Stimulated activated naive CD8-positive, alpha-beta T cell treated with anti-CD3 and anti-CD28 coated beads, Interleukin-15, amount 100 ng/mL, for 72 hours (primary cell): ENCODE measurements around the gene TOX2.

Experiments
- ATAC-seq: fragments of 150-1000 bp; cut with Tn5 transposase; 2 replicates; pipeline ENCODE4 v1.10.0; 2021; ENCODE audit warnings: mild to moderate bottlenecking, moderate library complexity
- DNase-seq, 2 donors: peaks; one replicate each; pipeline ENCODE4 v3.0.0; 2021 to 2022
- H3K27ac Mint-ChIP-seq, 2 donors: one replicate each; pipeline ENCODE4 v1.8.0; 2022; ENCODE audit warnings: mild to moderate bottlenecking in 2 of 2, mixed read lengths in 2 of 2, moderate library complexity in 2 of 2
- H3K27me3 Mint-ChIP-seq: one replicate; pipeline ENCODE4 v1.8.0; 2022; ENCODE audit warnings: mixed read lengths
- H3K4me1 Mint-ChIP-seq: one replicate; pipeline ENCODE4 v1.8.0; 2022; ENCODE audit warnings: mild to moderate bottlenecking, mixed read lengths
- H3K4me3 Mint-ChIP-seq, 2 donors: one replicate each; pipeline ENCODE4 v1.8.0; 2022; ENCODE audit warnings: mild to moderate bottlenecking in 2 of 2, mixed read lengths in 2 of 2, moderate library complexity in 1 of 2
- H3K9me3 Mint-ChIP-seq, 2 donors: one replicate each; pipeline ENCODE4 v1.8.0; 2022; ENCODE audit warnings: mixed read lengths in 2 of 2

Gene TOX2

GRCh38 chr20:44073011-44073674 lies 158.5 kb downstream of the TOX2 start:
- H3K27me3 Mint-ChIP-seq: no peaks in the 10 kb centered on the region
- H3K4me1 Mint-ChIP-seq: peaks cover 77% of the 10 kb centered on the region
- no peak for DNase-seq
- peak overlapping the region in 1 of 2 donors; percentile 58 for H3K27ac Mint-ChIP-seq
- ATAC-seq: no peak
- peak overlapping the region in 1 of 2 donors; percentile 25 for H3K4me3 Mint-ChIP-seq
- H3K9me3 Mint-ChIP-seq: peaks cover 0 to 6% of the 10 kb centered on the region in 2 donors

GRCh38 chr20:44073675-44074071 lies 159.0 kb downstream of the TOX2 start:
- no peak for ATAC-seq

GRCh38 chr20:44074252-44075151 lies 159.8 kb downstream of the TOX2 start:
- peak overlapping the region in 1 of 2 donors; percentile 87 for H3K27ac Mint-ChIP-seq
- no peaks in the 10 kb centered on the region for H3K27me3 Mint-ChIP-seq
- DNase-seq (no peak), ATAC-seq (no peak)
- H3K4me3 Mint-ChIP-seq: peak overlapping the region in 1 of 2 donors; percentile 26
- peaks cover 0 to 6% of the 10 kb centered on the region in 2 donors for H3K9me3 Mint-ChIP-seq
- H3K4me1 Mint-ChIP-seq: peaks cover 77% of the 10 kb centered on the region

More at GRCh38 chr20:44073675-44074071, 159.0 kb downstream of the TOX2 start:
- no peak overlapping the region for H3K4me3 Mint-ChIP-seq
- peaks cover 77% of the 10 kb centered on the region for H3K4me1 Mint-ChIP-seq
- DNase-seq: no peak
- peak overlapping the region in 1 of 2 donors; percentile 58 for H3K27ac Mint-ChIP-seq
- peaks cover 0 to 6% of the 10 kb centered on the region in 2 donors for H3K9me3 Mint-ChIP-seq
- no peaks in the 10 kb centered on the region for H3K27me3 Mint-ChIP-seq

- Mint-ChIP-seq H3K27ac (peak overlapping the region; percentile 0 to 74), H3K4me1 (peaks cover 77% of the 10 kb centered on the region), H3K4me3 (no peak overlapping the region), H3K27me3 (no peaks in the 10 kb centered on the region), H3K9me3 (peaks cover 0 to 6% of the 10 kb centered on the region in 2 donors)
- DNase-seq (no peak), ATAC-seq (no peak)
These were observed 160.7 kb downstream of the TOX2 start for GRCh38 chr20:44075191-44075949.

GRCh38 chr20:44075950-44076232 lies 161.2 kb downstream of the TOX2 start:
- DNase-seq (no peak), ATAC-seq (no peak)
- Mint-ChIP-seq H3K4me3 (no peak overlapping the region), H3K27me3 (no peaks in the 10 kb centered on the region), H3K4me1 (peaks cover 77% of the 10 kb centered on the region), H3K9me3 (peaks cover 0 to 6% of the 10 kb centered on the region in 2 donors), H3K27ac (no peak overlapping the region)

GRCh38 chr20:44079291-44079690 lies 164.6 kb downstream of the TOX2 start:
- H3K27me3 Mint-ChIP-seq: no peaks in the 10 kb centered on the region
- peak overlapping the region in 1 of 2 donors; percentile 80 for H3K27ac Mint-ChIP-seq
- DNase-seq (no peak), ATAC-seq (no peak)
- H3K9me3 Mint-ChIP-seq: no peaks in the 10 kb centered on the region
- H3K4me1 Mint-ChIP-seq: peaks cover 44% of the 10 kb centered on the region
- no peak overlapping the region for H3K4me3 Mint-ChIP-seq

- Mint-ChIP-seq H3K4me1 (peaks cover 37% of the 10 kb centered on the region), H3K27ac (no peak overlapping the region), H3K27me3 (no peaks in the 10 kb centered on the region), H3K4me3 (no peak overlapping the region), H3K9me3 (no peaks in the 10 kb centered on the region)
- no peak for ATAC-seq
- no peak for DNase-seq
These were observed 165.4 kb downstream of the TOX2 start for GRCh38 chr20:44080064-44080463.

- no peaks in the 10 kb centered on the region for H3K27me3 Mint-ChIP-seq
- H3K4me1 Mint-ChIP-seq: peaks cover 31% of the 10 kb centered on the region
- peak; percentile 73 to 81 for DNase-seq
- no peak overlapping the region for H3K4me3 Mint-ChIP-seq
- peak; percentile 96 for ATAC-seq
- peak overlapping the region in 1 of 2 donors; percentile 16 for H3K27ac Mint-ChIP-seq
- H3K9me3 Mint-ChIP-seq: no peaks in the 10 kb centered on the region
These were observed 166.1 kb downstream of the TOX2 start for GRCh38 chr20:44080646-44081267.

GRCh38 chr20:44081476-44081875 lies 166.8 kb downstream of the TOX2 start:
- H3K9me3 Mint-ChIP-seq: no peaks in the 10 kb centered on the region
- peaks cover 31% of the 10 kb centered on the region for H3K4me1 Mint-ChIP-seq
- no peak overlapping the region for H3K4me3 Mint-ChIP-seq
- peak overlapping the region; percentile 40 to 57 for H3K27ac Mint-ChIP-seq
- ATAC-seq (no peak), DNase-seq (no peak)
- no peaks in the 10 kb centered on the region for H3K27me3 Mint-ChIP-seq

GRCh38 chr20:44081888-44082287 lies 167.2 kb downstream of the TOX2 start:
- H3K4me3 Mint-ChIP-seq: no peak overlapping the region
- H3K9me3 Mint-ChIP-seq: no peaks in the 10 kb centered on the region
- H3K4me1 Mint-ChIP-seq: peaks cover 31% of the 10 kb centered on the region
- H3K27me3 Mint-ChIP-seq: no peaks in the 10 kb centered on the region
- no peak for ATAC-seq
- no peak overlapping the region for H3K27ac Mint-ChIP-seq
- DNase-seq: no peak

- Mint-ChIP-seq H3K4me3 (no peak overlapping the region), H3K27me3 (no peaks in the 10 kb centered on the region)
- DNase-seq: no peak
These were observed 168.7 kb downstream of the TOX2 start for GRCh38 chr20:44083220-44083933.

GRCh38 chr20:44084439-44084838 lies 169.8 kb downstream of the TOX2 start:
- no peaks in the 10 kb centered on the region for H3K9me3 Mint-ChIP-seq
- no peak overlapping the region for H3K4me3 Mint-ChIP-seq
- no peak overlapping the region for H3K27ac Mint-ChIP-seq
- H3K27me3 Mint-ChIP-seq: no peaks in the 10 kb centered on the region
- DNase-seq: no peak
- ATAC-seq: no peak
- H3K4me1 Mint-ChIP-seq: peaks cover 16% of the 10 kb centered on the region

More at GRCh38 chr20:44083220-44083933, 168.7 kb downstream of the TOX2 start:
- H3K9me3 Mint-ChIP-seq: no peaks in the 10 kb centered on the region
- H3K4me1 Mint-ChIP-seq: peaks cover 26% of the 10 kb centered on the region
- H3K27ac Mint-ChIP-seq: no peak overlapping the region
- no peak for ATAC-seq

- DNase-seq (no peak), ATAC-seq (no peak)
- Mint-ChIP-seq H3K4me1 (peaks cover 11% of the 10 kb centered on the region), H3K4me3 (no peak overlapping the region), H3K27ac (peak overlapping the region in 1 of 2 donors; percentile 19), H3K27me3 (no peaks in the 10 kb centered on the region), H3K9me3 (no peaks in the 10 kb centered on the region)
These were observed 170.2 kb downstream of the TOX2 start for GRCh38 chr20:44084891-44085290.

- H3K4me1 Mint-ChIP-seq: peaks cover 2% of the 10 kb centered on the region
- DNase-seq: no peak
- no peaks in the 10 kb centered on the region for H3K9me3 Mint-ChIP-seq
- H3K27ac Mint-ChIP-seq: no peak overlapping the region
- H3K4me3 Mint-ChIP-seq: no peak overlapping the region
- no peaks in the 10 kb centered on the region for H3K27me3 Mint-ChIP-seq
- ATAC-seq: no peak
These were observed 171.2 kb downstream of the TOX2 start for GRCh38 chr20:44085616-44086434.
